NCI-H2227 (cell line): ENCODE measurements around the gene PABPC3.

Experiments
- DNase-seq: peaks from one replicate; lab custom pipeline; 2025; ENCODE audit not compliant: unreplicated experiment; lab: John Stamatoyannopoulos, UW

Gene PABPC3

GRCh38 chr13:25110956-25111584 lies 15.1 kb downstream of the PABPC3 start:
- DNase-seq = no peak

DNA sequence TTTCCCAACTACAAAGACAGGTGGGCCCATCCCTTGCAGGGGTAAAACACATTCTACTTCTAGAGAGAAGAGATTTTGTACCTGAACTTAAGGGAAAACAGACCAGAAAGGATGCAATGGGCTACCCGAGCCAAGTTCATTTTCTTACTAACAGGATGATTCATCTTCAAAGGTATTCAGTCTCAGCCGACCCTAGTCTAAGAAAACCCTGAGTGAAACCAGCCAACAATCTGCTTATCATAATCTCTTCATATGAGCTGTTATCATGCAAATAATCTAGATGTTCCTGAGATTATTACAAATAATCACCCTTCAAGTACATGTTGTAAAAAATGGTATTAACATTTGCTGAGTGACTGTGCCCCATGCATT lies 15.6 kb downstream of the PABPC3 start:
- no peak for DNase-seq

DNA sequence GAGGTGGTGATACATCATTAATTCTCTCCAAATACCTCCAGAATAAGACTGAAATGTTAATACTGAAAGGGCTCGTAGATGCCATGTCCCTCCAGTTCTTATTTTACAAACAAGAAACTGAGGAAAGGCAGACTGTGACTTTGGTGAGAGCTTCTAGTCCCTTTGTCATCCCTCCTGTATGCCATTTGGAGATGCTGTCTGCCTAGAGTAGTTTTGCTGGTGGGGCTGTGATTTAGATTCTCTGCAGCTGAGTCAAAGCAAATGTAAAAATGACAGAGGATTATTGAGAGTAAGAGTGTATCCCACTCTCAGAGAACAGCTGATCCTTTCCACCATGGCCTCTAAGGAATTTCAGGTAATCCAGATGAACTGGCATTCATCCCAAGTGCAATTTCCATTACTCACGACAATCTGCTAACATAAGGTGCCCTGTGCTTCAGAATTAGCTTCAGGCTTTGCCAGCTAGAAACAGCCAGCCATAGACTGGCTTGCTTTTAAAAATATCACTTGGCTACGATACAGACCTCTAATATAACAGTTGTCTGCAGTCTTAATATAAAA lies 16.8 kb downstream of the PABPC3 start:
- no peak for DNase-seq

GRCh38 chr13:25114220-25114619 lies 18.3 kb downstream of the PABPC3 start:
- peak; percentile 75 for DNase-seq

GRCh38 chr13:25116044-25116443 lies 20.1 kb downstream of the PABPC3 start:
- no peak for DNase-seq

DNA sequence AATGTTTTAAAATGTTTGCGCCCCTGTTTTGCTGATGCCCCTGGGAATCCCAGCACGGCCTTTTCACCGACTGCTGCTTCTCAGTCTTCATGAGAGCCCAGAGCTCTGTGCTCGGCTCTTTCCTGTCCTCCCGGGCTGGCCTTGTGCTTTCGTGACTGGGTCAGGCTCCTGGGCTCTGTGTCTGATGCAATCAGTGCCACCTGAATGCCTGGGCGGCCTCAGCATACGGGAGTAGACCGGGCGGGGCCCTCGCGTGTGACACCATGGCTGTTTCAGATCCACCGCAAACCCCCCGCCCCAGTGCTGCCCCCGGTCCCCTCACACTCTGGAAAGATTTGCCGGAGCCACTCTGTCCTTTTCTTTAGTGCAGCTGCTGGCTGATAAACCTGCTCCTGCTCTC lies 21.4 kb downstream of the PABPC3 start:
- no peak for DNase-seq

DNA sequence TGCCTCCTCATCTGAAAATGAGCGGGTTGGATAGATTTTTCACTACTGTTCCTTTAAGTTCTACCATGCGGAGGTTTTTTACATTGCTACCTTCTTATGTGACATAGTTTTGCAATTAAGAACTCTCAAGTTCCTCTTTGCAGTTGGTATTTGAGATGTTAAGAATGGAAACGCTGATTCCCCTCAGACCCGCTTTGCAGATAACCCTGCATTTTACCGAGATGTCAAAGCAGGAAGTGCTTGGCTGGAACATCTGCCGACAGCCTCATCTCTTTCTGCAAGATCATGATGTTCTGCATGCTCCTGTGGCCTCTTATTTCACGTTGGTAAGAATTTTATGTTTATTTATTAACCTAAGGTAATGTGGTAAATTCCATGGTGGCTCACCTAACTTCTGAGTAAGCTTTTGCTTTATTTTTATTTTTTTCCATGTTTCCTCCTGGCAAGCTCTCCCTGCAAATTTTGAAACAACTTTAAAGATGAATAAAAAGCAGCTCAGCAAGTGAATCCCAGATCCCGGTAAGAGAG lies 22.5 kb downstream of the PABPC3 start:
- no peak for DNase-seq

DNA sequence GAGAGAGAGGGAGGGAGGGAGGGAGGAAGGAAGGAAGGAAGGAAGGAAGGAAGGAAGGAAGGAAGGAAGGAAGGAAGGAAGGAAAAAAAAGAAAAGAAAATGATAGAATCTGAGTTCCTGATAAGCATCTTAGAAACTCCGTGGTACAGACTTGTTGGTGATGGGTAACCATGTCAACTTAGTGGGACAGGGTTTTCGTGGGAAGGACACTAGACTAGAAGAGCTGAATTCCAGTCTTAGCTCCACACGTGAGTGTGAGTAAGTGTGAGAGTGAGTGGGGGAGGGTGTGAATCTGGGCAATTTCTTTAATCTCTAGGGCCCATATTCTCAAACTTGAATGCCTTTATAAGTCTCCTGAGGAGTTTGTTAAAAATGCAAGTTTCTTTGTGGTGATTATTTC lies 35.0 kb downstream of the PABPC3 start:
- no peak for DNase-seq

DNA sequence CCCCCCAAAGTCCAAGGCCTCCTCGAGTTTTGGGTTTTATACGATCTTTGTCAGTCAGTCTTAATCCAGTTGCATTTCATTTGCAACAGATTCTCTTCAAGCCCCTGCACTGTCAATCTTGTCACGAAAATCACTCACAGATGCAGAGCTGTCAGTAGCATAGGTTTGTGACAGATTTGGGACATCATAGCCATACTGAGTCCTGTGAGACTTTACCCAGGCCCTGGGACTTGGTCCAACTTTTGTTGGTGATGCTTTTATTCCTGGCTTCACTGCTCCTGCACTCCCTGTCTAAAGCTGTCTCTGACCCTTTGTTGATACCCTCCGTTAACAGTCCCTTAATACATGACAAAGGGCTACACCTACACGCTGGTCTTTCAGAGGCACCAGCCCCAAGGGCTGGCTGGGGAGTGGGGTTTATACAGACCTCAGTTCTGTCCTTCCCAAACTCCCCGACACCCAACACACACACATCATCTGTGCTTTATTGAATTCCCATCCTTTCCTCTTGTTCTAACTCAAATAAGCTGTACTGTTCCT lies 36.0 kb downstream of the PABPC3 start:
- DNase-seq = no peak

DNA sequence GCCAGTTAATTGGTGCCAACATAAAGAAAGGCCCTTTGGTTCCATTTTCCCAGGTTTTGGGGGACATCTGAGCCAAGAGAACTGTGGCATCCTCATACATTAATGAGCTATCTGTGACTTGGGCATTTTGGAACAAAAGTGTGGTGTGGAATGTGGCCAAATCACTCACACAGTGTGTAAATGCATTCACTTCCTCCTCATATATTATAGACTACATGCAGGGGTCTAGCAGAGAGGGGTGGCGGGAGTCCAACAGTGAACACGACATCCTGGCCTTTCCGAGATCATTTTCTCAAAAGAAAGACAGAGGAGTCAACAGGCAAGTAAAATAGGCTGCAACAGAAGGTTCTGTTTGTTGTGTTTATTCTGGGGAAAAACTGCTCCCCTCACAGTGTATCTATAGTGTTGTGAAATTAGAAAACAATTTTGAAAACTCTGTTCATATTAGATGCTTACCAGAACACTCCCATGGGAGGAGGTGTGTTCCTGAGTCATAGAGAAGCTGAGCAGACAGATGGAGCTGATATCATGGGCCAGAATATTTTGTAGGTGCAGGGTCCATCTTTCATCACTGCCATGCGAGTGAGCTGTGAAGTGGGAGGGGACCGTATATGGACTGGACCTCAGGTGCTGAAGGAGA lies 36.9 kb downstream of the PABPC3 start:
- DNase-seq = no peak

DNA sequence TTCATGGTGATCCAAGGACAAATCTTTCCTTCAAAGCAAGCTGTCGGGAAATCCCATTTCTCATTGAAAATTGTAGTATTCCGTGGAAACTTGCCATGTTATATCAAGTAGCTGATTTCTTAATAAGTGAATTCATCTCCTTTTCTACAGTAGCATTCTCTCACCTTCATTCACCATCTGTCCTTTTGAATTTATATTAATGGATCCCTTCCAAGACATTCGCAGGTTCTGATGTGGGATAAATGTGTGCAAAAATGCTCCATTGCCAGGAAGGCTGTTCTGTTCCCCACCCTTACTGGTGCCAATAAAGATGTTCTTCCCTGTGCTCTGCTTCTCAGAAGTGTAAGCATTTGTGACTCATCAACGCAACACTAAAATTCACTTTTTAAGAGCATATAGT lies 40.0 kb downstream of the PABPC3 start:
- no peak for DNase-seq

- DNase-seq = peak; percentile 32
These were observed 41.2 kb downstream of the PABPC3 start for GRCh38 chr13:25136880-25137787.

- no peak for DNase-seq
These were observed 41.8 kb downstream of the PABPC3 start for GRCh38 chr13:25137788-25138115.

DNA sequence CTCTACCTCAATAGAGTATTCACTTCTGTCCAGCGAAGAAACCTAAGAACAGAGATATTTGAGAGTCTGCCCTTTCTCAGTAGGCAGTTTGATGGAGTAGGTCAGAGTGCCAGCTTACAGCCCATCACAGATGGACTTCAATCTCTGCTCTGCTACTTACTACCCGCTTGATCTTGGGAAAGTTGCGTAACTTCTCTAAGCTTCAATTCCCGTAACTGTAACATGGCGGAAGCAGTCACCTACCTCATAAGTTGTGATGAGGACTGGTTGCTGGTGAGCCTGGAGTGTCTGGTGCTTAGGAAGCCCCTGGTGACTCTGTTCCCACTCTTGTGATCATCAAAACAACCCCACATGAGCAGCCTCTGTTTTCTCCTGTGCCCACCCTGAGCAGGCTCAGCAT lies 45.1 kb downstream of the PABPC3 start:
- DNase-seq = no peak

DNA sequence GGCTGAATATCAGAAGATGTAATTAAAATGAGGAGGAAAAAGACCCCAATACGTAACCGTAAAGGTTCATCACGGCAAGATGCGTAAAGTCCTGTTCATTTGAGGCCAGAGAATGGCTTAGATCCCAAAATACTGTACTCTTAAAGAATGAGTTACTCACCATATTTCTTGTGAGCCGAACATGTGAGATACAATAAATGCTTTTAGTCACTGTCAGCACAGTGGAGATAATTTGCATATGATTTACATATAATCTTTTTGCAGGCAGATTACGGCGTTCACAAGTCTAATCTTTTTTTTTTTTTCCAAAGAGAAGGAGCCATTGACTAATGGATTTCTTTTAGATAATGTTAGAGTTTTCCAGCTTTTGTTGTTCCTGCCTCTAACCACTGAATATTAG lies 47.8 kb downstream of the PABPC3 start:
- DNase-seq = no peak

DNA sequence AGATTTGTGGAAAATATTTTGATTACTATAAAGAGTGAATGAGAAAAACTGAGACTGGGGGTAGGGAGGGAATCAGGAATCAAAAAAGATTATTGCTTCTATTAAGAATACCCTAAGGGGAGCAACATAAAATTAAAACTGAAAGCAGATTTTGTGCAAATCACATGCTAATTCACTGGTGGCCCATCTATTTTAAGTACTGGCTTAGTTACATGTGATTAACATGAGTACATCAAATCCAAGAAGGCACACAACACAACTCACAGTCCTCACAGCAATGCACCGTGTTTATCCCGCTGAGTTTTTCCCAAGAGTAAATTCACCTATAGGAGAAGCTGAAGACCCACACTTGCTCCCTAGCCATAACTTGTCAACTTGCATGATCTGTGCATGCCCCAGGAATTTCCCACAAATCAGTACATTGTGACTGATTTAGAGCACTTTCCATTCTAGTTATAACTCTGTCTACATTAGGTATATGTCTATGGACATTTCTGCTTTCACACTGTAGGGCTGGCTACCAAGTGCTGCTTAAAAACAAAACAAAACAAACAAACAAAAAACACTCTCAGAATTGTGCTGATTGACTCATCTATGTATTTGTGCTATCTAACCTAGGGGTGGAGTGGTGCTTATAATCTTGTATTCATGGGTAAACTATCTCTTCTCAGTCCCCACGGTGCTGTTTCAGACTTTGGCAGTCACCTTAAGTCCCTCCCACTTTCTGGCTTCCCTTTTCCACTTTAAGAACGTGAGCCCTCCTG lies 51.9 kb downstream of the PABPC3 start:
- no peak for DNase-seq

DNA sequence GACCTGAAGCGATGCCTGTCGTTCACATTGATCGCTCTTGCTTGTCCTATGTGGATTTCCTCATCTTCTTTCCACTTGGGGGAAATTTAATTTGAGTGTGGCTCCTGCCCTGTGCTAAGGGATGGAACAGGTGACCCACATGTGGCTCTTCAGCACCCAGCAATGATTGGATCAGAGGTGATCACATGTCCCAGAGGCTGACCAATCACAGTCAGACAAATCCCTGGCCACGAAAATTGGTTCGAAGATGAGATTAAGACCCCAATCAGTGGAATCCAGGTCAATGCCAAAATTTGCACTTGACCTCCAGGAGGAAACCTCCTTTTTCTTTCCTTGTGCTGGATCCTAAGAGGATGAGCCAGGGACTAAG lies 52.5 kb downstream of the PABPC3 start:
- no peak for DNase-seq
